HepG2 (cell line): ENCODE data around the gene NOXA1.

Experiments
- NPAS2 ChIP-seq: sonication (generic); formaldehyde crosslinking; IDR thresholded peaks from 2 replicates; pipeline ENCODE4 v1.8.0; 2022; ENCODE audit warnings: mild to moderate bottlenecking, missing genetic modification reagents, borderline replicate concordance
- TF ChIP-seq, protein P1 (sequence below): sonication (generic); formaldehyde crosslinking; IDR thresholded peaks from 2 replicates; pipeline ENCODE4 v1.5.1; 2020; ENCODE audit warnings: missing genetic modification reagents, mild to moderate bottlenecking, borderline replicate concordance

DNA sequence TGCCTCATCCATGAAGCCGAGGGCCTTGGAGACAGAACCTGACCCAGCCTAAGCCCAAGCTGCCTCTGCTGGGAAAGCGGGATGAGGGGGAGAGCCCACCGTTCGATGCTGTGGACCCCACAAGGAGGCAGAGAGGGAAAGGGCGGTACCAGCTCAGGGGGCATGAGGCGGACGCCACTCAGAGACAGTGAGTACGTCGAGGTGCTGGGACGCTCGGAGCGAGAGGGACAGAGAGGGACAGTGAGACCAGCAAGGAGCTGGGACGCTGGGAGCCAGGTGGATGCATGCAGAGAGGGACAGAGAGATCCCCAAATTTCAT, 33.8 kb upstream of the NOXA1 start:
- TF ChIP-seq NPAS2 (CRISPR knock-in tag) = no peak
- TF ChIP-seq, protein P1, sequence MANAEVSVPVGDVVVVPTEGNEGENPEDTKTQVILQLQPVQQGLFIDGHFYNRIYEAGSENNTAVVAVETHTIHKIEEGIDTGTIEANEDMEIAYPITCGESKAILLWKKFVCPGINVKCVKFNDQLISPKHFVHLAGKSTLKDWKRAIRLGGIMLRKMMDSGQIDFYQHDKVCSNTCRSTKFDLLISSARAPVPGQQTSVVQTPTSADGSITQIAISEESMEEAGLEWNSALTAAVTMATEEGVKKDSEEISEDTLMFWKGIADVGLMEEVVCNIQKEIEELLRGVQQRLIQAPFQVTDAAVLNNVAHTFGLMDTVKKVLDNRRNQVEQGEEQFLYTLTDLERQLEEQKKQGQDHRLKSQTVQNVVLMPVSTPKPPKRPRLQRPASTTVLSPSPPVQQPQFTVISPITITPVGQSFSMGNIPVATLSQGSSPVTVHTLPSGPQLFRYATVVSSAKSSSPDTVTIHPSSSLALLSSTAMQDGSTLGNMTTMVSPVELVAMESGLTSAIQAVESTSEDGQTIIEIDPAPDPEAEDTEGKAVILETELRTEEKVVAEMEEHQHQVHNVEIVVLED (CRISPR knock-in tag) = no peak
